NK-92 treated with Interleukin-12 subunit alpha and Interleukin-12 subunit beta, amount 100 ng/mL, for 24 hours (cell line): Measurements from ENCODE around the gene SRSF12.
"Not testable (repeated sequence)": the region's sequence is repeated elsewhere in the genome, so short reads cannot be mapped to it uniquely, and the experiment has no call there.

Experiments
- DNase-seq: peaks from one replicate; lab custom pipeline; 2025; lab: John Stamatoyannopoulos, UW

Gene SRSF12

GRCh38 chr6:89071036-89071435, 46.8 kb downstream of the SRSF12 start:
- DNase-seq = no peak

- no peak for DNase-seq
These were observed 48.2 kb downstream of the SRSF12 start for GRCh38 chr6:89069536-89070163.

- DNase-seq = no peak
These were observed 49.2 kb downstream of the SRSF12 start for GRCh38 chr6:89068695-89069094.

GRCh38 chr6:89067796-89068195, 50.1 kb downstream of the SRSF12 start:
- no peak for DNase-seq

GRCh38 chr6:89066940-89067646, 50.8 kb downstream of the SRSF12 start:
- no peak for DNase-seq

GRCh38 chr6:89066121-89066520, 51.8 kb downstream of the SRSF12 start:
- not testable (repeated sequence) for DNase-seq

- DNase-seq = not testable (repeated sequence)
These were observed 52.9 kb downstream of the SRSF12 start for GRCh38 chr6:89064931-89065330.

GRCh38 chr6:89063881-89064280, 54.0 kb downstream of the SRSF12 start:
- no peak for DNase-seq

- DNase-seq = no peak
These were observed 58.6 kb downstream of the SRSF12 start for GRCh38 chr6:89059227-89059626.

- DNase-seq = no peak
These were observed 59.2 kb downstream of the SRSF12 start for GRCh38 chr6:89058627-89059026.

GRCh38 chr6:89057759-89058158, 60.1 kb downstream of the SRSF12 start:
- DNase-seq = no peak

GRCh38 chr6:89054208-89054607, 63.7 kb downstream of the SRSF12 start:
- no peak for DNase-seq

- no peak for DNase-seq
These were observed 66.2 kb downstream of the SRSF12 start for GRCh38 chr6:89051676-89052075.

GRCh38 chr6:89050697-89051096, 67.2 kb downstream of the SRSF12 start:
- DNase-seq = no peak

- DNase-seq = no peak
These were observed 67.7 kb downstream of the SRSF12 start for GRCh38 chr6:89050155-89050554.

- DNase-seq = no peak
These were observed 68.9 kb downstream of the SRSF12 start for GRCh38 chr6:89048985-89049384.

- no peak for DNase-seq
These were observed 69.5 kb downstream of the SRSF12 start for GRCh38 chr6:89048288-89048923.

GRCh38 chr6:89047473-89047872, 70.4 kb downstream of the SRSF12 start:
- no peak for DNase-seq
